ENCODE measurements around the gene PDAP1. TPM values are rescaled to one million over a fixed set of nuclear protein-coding genes. Genes with fewer than 3 reads are reported as not detected.
A peak's percentile ranks its signal among the peaks of the same experiment; 100 is the strongest.

The PDAP1 gene
- total and polyA plus RNA-seq, 2 of the 13 experiments (the other 11 are each of a cell fraction or from before 2014, with no cell fraction given): 13.0 to 100 TPM

- TF ChIP-seq NFE2L2 (IDR thresholded peaks at IDR 0.05; ENCODE audit: low read length): no peak
- TF ChIP-seq ZNF407 (CRISPR knock-in tag; IDR thresholded peaks at IDR 0.05; ENCODE audit: not compliant biosample characterization): peak; percentile 21
- no peak for TF ChIP-seq HNRNPH1 (optimal IDR thresholded peaks at IDR 0.05; ENCODE audit: low read depth, low read length)
- TF ChIP-seq NFIC (IDR thresholded peaks at IDR 0.05; ENCODE audit: low read length): no peak
- no peak for TF ChIP-seq BRD4 (CRISPR knock-in tag; IDR thresholded peaks at IDR 0.05)
- no peak for TF ChIP-seq SP1 (IDR thresholded peaks at IDR 0.05)
- no peak for TF ChIP-seq SP1 (CRISPR knock-in tag; IDR thresholded peaks at IDR 0.05)
- TF ChIP-seq MIXL1 (CRISPR knock-in tag; IDR thresholded peaks at IDR 0.05): 0 out of 2 replicates have a peak, but pooled peaks have one; percentile 11
- no peak for TF ChIP-seq ZNF460 (CRISPR knock-in tag; IDR thresholded peaks at IDR 0.05; ENCODE audit: borderline replicate concordance)
- no peak for TF ChIP-seq ZNF570 (CRISPR knock-in tag; IDR thresholded peaks at IDR 0.05; ENCODE audit: borderline replicate concordance)
- TF ChIP-seq ZNF704 (CRISPR knock-in tag; IDR thresholded peaks at IDR 0.05; ENCODE audit: borderline replicate concordance): no peak
- TF ChIP-seq ZNF660 (CRISPR knock-in tag; IDR thresholded peaks at IDR 0.05; ENCODE audit: borderline replicate concordance, low read depth): no peak
- TF ChIP-seq TSC22D2 (CRISPR knock-in tag; IDR thresholded peaks at IDR 0.05; ENCODE audit: borderline replicate concordance): no peak
- no peak for TF ChIP-seq ZNF143 (CRISPR knock-in tag; IDR thresholded peaks at IDR 0.05)
- no peak for TF ChIP-seq MED8 (CRISPR knock-in tag; IDR thresholded peaks at IDR 0.05; ENCODE audit: insufficient replicate concordance)
- TF ChIP-seq ZNF326 (CRISPR knock-in tag; IDR thresholded peaks at IDR 0.05; ENCODE audit: borderline replicate concordance): no peak
- TF ChIP-seq POLR2AphosphoS2 (IDR thresholded peaks at IDR 0.05; ENCODE audit: low read depth, low read length): no peak
- TF ChIP-seq ZNF496 (CRISPR knock-in tag; IDR thresholded peaks at IDR 0.05; ENCODE audit: insufficient replicate concordance): no peak
- no peak for TF ChIP-seq ZNF615 (CRISPR knock-in tag; IDR thresholded peaks at IDR 0.05; ENCODE audit: borderline replicate concordance)
- TF ChIP-seq ZNF331 (CRISPR knock-in tag; IDR thresholded peaks at IDR 0.05): peak; percentile 57; the same call in 1 of the 2 replicates
- no peak for TF ChIP-seq ZNF354B (CRISPR knock-in tag; IDR thresholded peaks at IDR 0.05)
- TF ChIP-seq SAFB2 (CRISPR knock-in tag; IDR thresholded peaks at IDR 0.05; ENCODE audit: borderline replicate concordance, low read depth): no peak
- TF ChIP-seq ZNF101 (CRISPR knock-in tag; IDR thresholded peaks at IDR 0.05; ENCODE audit: borderline replicate concordance, low read depth): no peak
Measured at GRCh38 chr7:99381664-99382075, 26.7 kb downstream of the PDAP1 start (continued).
